IPS DF 6.9 (cell line): ENCODE results near the gene SLC7A14.

Experiments
- DNase-seq: peaks from one replicate; pipeline ENCODE4 v3.0.0-alpha.2; 2013; ENCODE audit warnings: low read depth, low spot score
- H3K27ac ChIP-seq: one replicate; pipeline ENCODE4 v1.5.1; 2013; ENCODE audit warnings: low read length, control low read depth
- H3K27me3 ChIP-seq: 2 replicates; pipeline ENCODE4 v1.6.1; 2013; ENCODE audit warnings: mild to moderate bottlenecking, low read length; ENCODE audit not compliant: control insufficient read depth, insufficient read depth
- H3K36me3 ChIP-seq: 2 replicates; pipeline ENCODE4 v1.6.1; 2013; ENCODE audit warnings: low read length; ENCODE audit not compliant: control insufficient read depth, insufficient read depth
- H3K4me1 ChIP-seq: 2 replicates; pipeline ENCODE4 v1.6.1; 2013; ENCODE audit warnings: low read length; ENCODE audit not compliant: control insufficient read depth, insufficient read depth
- H3K4me3 ChIP-seq: 2 replicates; pipeline ENCODE4 v1.5.1; 2013; ENCODE audit warnings: mild to moderate bottlenecking, low read length
- H3K9me3 ChIP-seq: 2 replicates; pipeline ENCODE4 v1.6.1; 2013; ENCODE audit warnings: low read length, inconsistent platforms; ENCODE audit not compliant: control insufficient read depth, insufficient read depth
- WGBS: extraction: QIAGEN DNeasy Blood & Tissue Kit; methylation state at CpG from one replicate; pipeline ENCODE4 v1.1.7; 2013; ENCODE audit warnings: mixed read lengths, missing lambda C conversion rate; ENCODE audit not compliant: insufficient read length, insufficient coverage; 5-methylcytosine and 5-hydroxymethylcytosine counted together

SLC7A14 gene

DNA sequence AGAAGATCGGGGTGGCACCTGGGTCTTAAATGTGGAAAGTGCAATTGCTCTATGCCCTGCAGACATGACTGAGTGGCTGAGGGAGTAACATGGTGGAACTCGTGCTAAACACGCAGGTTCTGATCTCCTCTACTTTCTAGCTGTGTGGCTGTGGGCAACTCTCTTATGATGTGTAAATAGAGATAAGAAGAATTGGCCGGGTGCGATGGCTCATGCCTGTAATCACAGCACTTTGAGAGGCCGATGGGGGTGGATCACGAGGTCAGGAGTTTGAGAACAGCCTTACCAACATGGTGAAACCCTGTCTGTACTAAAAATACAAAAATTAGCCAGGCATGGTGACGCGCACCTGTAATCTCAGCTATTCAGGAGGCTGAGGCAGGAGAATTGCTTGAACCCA, 99.5 kb downstream of the SLC7A14 start:
- H3K36me3 ChIP-seq, result no peaks in the 10 kb centered on the region
- no peaks in the 10 kb centered on the region for H3K9me3 ChIP-seq
- WGBS, result no CpG with 5 or more reads among the region's 9 CpGs
- no peak overlapping the region for H3K27ac ChIP-seq
- no peaks in the 10 kb centered on the region for H3K27me3 ChIP-seq
- H3K4me1 ChIP-seq, result peaks cover 2% of the 10 kb centered on the region; the same call in 1 of the 2 replicates
- no peak for DNase-seq
- H3K4me3 ChIP-seq, result no peak overlapping the region

DNA sequence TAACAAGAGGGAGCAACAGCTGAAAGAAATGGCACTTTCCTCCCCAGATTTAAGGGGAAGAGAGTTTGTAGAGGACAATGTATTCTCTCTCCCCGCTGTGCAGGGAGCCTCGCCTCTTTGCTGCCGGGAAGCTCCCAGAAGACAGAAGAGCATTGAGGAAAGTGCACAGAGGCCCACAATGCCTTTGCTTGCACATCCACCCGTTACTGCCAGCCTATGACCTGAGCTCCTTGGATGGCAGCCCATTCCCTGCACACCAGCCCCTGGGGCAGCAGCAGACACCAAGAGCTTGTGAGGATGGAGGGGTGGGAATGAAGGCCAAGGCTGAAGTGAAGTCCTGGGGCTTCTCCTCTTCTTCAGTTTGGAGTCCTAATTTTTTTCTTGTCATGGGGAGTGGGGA, 100.2 kb downstream of the SLC7A14 start:
- Histone ChIP-seq H3K4me3 (no peak overlapping the region), H3K27me3 (no peaks in the 10 kb centered on the region), H3K9me3 (no peaks in the 10 kb centered on the region), H3K4me1 (peaks cover 2% of the 10 kb centered on the region; the same call in 1 of the 2 replicates), H3K27ac (no peak overlapping the region), H3K36me3 (no peaks in the 10 kb centered on the region)
- WGBS, result no CpG with 5 or more reads among the region's 4 CpGs
- no peak for DNase-seq

DNA sequence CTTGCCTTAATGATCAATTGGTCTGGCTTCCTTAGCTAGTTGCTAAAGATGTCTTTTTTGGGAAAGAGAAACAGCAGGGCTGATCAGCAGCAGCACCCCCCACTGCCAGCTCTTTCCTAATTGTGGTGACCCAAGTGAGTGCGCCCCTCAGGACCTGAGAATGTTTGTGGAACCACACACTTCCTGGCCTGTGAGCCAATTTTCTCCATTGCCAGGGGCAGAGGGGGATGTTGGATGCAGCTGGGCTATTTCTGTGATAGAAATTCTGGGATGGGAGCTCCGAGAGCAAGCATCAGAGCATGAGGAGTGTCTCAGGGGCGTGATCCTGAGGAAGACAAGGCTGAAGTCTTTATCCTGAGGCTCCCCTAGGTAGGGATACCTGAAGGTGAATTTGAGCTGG, 100.6 kb downstream of the SLC7A14 start:
- Histone ChIP-seq H3K36me3 (no peaks in the 10 kb centered on the region), H3K27ac (no peak overlapping the region), H3K4me3 (no peak overlapping the region), H3K27me3 (no peaks in the 10 kb centered on the region), H3K9me3 (no peaks in the 10 kb centered on the region), H3K4me1 (peaks cover 2% of the 10 kb centered on the region; the same call in 1 of the 2 replicates)
- no peak for DNase-seq
- WGBS, result no CpG with 5 or more reads among the region's 3 CpGs

DNA sequence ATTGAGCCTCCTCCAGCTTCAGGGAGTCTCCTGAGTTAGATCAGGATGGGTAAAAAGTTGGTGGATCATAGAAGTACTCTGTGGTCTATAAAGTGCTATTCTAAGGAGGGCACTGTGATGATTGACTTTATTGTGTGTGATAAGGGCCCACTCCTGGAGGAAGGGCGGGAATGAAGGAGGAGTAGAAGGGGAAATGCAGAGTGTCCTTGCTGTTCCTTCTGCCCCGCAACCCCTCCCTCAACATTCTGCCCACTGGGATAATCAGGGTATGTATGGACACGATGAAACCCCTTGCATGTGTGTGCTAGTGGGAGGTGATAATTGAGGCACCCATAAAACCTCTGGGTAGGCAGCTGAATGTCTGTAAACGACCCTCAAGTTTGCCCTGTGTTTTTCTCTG, 101.0 kb downstream of the SLC7A14 start:
- H3K9me3 ChIP-seq, result no peaks in the 10 kb centered on the region
- WGBS, result no CpG with 5 or more reads among the region's 4 CpGs
- H3K4me3 ChIP-seq, result no peak overlapping the region
- DNase-seq, result no peak
- H3K27ac ChIP-seq, result no peak overlapping the region
- no peaks in the 10 kb centered on the region for H3K36me3 ChIP-seq
- no peaks in the 10 kb centered on the region for H3K27me3 ChIP-seq
- peaks cover 2% of the 10 kb centered on the region; the same call in 1 of the 2 replicates for H3K4me1 ChIP-seq

DNA sequence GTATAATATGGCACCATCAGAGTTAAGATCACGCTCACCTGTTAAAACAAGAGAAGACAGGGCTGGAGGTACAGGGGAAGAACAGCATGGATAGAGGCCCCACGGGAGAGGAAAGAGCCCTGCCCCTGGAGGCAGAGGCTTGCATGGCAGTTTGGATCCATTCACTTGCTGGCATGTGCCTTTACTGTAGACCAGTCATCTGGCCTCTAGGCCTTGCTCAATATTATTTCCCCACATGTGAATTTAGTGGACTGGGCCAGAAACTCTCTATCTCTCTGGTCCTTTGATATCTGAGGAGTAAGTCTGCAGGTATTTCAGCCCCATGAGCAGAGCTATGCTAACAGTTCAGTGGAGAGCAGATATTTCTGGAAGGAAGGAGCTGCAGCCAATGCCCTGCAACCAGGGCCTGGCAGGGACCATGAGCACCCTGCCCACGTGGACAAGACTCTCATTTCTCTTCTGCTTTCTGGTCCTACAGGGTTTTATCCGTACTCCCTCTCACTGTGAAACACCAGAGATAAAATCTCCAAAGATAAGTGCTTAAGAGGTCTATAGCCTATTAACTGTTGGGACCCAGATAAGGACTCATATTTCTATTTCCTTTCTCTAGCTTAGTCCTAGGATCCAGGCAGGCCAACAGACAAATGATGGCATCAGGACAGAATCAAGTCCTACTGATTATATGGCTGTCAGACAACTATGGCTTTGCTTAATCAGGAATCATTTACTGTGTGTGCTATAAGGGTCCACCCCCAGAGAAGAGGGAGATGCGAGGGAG, 102.2 kb downstream of the SLC7A14 start:
- Histone ChIP-seq H3K9me3 (no peaks in the 10 kb centered on the region), H3K4me1 (peaks cover 2% of the 10 kb centered on the region; the same call in 1 of the 2 replicates), H3K36me3 (no peaks in the 10 kb centered on the region), H3K27ac (no peak overlapping the region), H3K27me3 (no peaks in the 10 kb centered on the region), H3K4me3 (no peak overlapping the region)
- DNase-seq, result no peak
- WGBS, result no CpG with 5 or more reads among the region's 5 CpGs

DNA sequence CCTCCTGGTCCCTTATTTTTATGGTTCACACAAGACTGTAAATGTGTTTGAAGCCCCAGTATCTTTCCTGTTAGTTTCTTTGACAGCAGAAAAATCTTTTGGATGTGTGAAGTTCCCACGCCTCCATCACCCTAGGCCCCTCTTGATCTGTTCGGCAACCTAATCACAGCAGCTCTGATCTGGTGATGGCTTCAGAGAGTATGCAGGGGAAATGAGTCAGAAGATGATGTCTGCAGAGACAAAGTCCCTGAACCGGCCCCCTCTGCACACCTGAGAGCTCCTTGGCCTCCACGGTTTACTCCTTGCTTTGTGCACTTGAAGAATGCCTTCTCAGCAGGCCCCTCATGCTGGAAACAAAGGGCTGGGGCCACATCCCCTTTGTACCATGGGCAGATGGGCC, 103.7 kb downstream of the SLC7A14 start:
- WGBS, result no CpG with 5 or more reads among the region's 4 CpGs
- Histone ChIP-seq H3K27me3 (no peaks in the 10 kb centered on the region), H3K36me3 (no peaks in the 10 kb centered on the region), H3K4me1 (peaks cover 2% of the 10 kb centered on the region; the same call in 1 of the 2 replicates), H3K27ac (no peak overlapping the region), H3K9me3 (no peaks in the 10 kb centered on the region), H3K4me3 (no peak overlapping the region)
- DNase-seq, result no peak

DNA sequence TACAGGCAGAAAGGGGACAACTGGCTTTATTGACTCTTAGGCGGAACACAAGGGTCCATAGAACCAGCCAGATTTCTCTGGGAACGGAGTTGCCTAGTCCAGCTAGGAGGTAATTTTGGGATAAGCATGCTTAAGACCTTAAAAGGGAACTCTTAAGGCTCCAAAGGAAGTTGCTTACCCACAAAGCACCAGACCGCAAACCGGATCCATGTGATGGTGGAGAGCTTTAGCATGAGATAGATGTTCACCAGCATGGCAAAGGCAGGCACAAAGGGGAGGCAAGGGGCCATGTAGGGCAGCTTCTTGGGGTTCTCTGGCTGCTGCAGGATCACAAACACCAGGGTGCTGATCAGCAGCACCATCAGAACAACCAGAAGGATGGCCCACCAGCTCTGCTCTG, 105.8 kb downstream of the SLC7A14 start:
- H3K36me3 ChIP-seq, result no peaks in the 10 kb centered on the region
- H3K27me3 ChIP-seq, result no peaks in the 10 kb centered on the region
- H3K4me3 ChIP-seq, result no peak overlapping the region
- H3K4me1 ChIP-seq, result no peaks in the 10 kb centered on the region
- DNase-seq, result no peak
- no peaks in the 10 kb centered on the region for H3K9me3 ChIP-seq
- no CpG with 5 or more reads among the region's 4 CpGs for WGBS
- no peak overlapping the region for H3K27ac ChIP-seq

DNA sequence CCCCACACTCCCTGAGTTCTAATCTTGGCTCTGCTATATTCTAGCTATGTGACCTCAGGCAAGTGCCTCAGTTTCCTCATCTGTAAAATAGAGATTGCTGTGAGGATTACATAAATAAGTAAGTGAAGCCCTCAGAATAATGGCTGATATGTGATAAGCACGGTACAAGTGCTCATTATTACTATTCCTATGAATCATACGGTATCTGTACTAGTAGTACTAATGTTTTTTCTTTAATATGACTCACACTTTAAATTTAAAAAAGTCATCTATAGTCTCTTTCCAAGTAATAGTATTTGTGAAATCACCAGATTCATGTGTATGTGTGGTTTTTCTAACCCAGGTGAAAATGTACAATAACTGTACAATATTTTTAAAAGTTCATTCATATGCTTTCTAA, 108.5 kb downstream of the SLC7A14 start:
- Histone ChIP-seq H3K27me3 (no peaks in the 10 kb centered on the region), H3K27ac (no peak overlapping the region), H3K4me3 (no peak overlapping the region), H3K4me1 (no peaks in the 10 kb centered on the region), H3K9me3 (no peaks in the 10 kb centered on the region), H3K36me3 (no peaks in the 10 kb centered on the region)
- no CpG with 5 or more reads among the region's 2 CpGs for WGBS
- no peak for DNase-seq

DNA sequence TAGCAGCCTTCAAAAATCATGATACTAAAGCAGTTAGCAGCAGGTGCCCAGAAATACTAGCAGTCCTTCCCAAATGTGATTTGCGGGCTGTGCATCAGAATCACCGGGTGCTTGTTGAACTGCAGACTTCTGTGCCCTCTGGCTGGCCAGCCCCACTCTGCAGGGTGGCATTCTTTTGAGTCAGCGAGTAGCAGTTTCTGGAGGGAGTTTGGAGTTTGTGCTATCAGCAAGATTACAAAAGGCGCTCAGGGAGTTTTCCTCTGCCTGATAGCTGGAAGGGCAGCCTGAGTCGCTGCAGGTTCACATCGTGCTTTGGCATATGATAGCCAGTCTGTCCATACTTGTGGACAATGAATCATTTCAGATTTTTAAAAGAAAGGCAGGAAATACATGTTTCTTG, 109.6 kb downstream of the SLC7A14 start:
- Histone ChIP-seq H3K9me3 (no peaks in the 10 kb centered on the region), H3K27ac (no peak overlapping the region), H3K36me3 (no peaks in the 10 kb centered on the region), H3K4me1 (no peaks in the 10 kb centered on the region), H3K4me3 (no peak overlapping the region), H3K27me3 (no peaks in the 10 kb centered on the region)
- WGBS, result no CpG with 5 or more reads among the region's 6 CpGs
- no peak for DNase-seq

DNA sequence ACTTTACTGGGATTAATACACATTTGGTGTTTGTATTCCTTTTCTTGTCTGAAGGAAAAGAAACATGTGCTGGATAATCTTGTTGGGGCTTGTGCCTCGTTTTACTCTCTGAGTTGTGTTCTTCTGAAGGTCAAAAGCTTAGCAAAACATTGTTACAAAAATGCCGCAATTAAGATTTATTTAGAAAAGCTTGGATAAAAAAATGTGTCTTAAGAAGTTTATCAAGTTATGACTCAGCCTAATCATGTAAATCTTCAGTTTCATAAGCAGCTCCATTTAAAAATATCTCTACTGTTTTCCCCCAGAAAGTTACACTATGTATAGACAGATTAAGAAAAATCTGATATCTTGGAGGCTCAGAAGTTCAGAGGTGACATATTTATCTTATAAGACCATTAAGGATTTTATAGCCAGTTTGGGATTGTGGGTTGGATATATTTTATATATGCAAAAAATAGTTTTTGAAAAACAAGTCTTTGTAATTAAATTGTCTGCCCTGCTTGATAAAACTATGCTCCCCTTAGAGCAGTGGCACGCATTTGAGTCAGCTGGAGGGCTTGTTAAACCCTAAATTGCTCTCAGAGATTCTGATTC, 110.7 kb downstream of the SLC7A14 start:
- DNase-seq, result no peak
- Histone ChIP-seq H3K4me1 (no peaks in the 10 kb centered on the region), H3K27ac (no peak overlapping the region), H3K4me3 (no peak overlapping the region), H3K36me3 (no peaks in the 10 kb centered on the region), H3K9me3 (no peaks in the 10 kb centered on the region), H3K27me3 (no peaks in the 10 kb centered on the region)
- WGBS, result no CpG with 5 or more reads among the region's 3 CpGs

DNA sequence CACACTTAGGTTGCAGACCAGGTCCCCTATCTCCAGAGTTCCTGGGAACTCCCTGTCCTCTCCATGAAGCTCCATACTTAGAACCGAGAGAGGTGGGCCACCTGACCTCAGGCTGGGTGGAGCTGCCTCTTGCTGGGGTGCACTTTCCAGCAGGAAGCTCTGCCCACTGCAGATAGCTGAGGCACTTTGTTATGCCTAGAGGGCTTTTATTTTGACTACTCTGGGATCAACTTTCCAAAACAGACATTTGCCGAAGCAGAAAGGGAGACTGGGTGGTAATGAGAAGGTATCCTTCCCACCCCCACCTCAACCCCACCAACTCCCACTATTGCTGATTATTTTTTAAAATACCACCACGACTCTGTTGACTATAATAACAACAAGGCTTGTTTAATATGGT, 112.5 kb downstream of the SLC7A14 start:
- no CpG with 5 or more reads among the region's 3 CpGs for WGBS
- Histone ChIP-seq H3K27ac (no peak overlapping the region), H3K36me3 (no peaks in the 10 kb centered on the region), H3K4me1 (no peaks in the 10 kb centered on the region), H3K9me3 (no peaks in the 10 kb centered on the region), H3K4me3 (no peak overlapping the region), H3K27me3 (no peaks in the 10 kb centered on the region)
- DNase-seq, result no peak
